MCF 10A (cell line): ENCODE measurements around the gene CDH26. TPM values are rescaled to one million over a fixed set of nuclear protein-coding genes. Genes with fewer than 3 reads are reported as not detected.

Experiments
- BruUV-seq: library from RNA; stranded (reverse); fragments of 400-500 nt; replicated peaks from 2 replicates; lab custom pipeline; 2021; lab: Mats Ljungman, UMichigan
- CTCF ChIA-PET: fragments of 300-600 bp; sonication (Branson Sonifier 250); formaldehyde crosslinking; extraction: SDS; loops from one replicate; lab custom pipeline; 2021; ENCODE audit warnings: antibody characterized with exemption, inconsistent platforms; lab: Yijun Ruan, JAX
- POLR2A ChIA-PET: fragments of 300-600, 350-650 bp; sonication (Branson Sonifier 250); formaldehyde crosslinking; extraction: SDS; loops from one replicate; lab custom pipeline; 2020; ENCODE audit warnings: antibody characterized with exemption, inconsistent platforms; lab: Yijun Ruan, JAX
- DNase-seq: peaks from one replicate; pipeline ENCODE4 v3.0.0-alpha.2; 2018; ENCODE audit not compliant: unreplicated experiment
- H3K27ac Mint-ChIP-seq: one replicate; pipeline ENCODE4 v1.8.0; 2022; ENCODE audit warnings: mild to moderate bottlenecking, low read depth, mixed read lengths; ENCODE audit not compliant: unreplicated experiment
- H3K27me3 Mint-ChIP-seq: one replicate; pipeline ENCODE4 v1.8.0; 2022; ENCODE audit warnings: mixed read lengths; ENCODE audit not compliant: insufficient read depth, unreplicated experiment
- H3K36me3 Mint-ChIP-seq: one replicate; pipeline ENCODE4 v1.8.0; 2022; ENCODE audit warnings: mild to moderate bottlenecking, moderate library complexity, mixed read lengths; ENCODE audit not compliant: insufficient read depth, unreplicated experiment
- H3K4me1 Mint-ChIP-seq: one replicate; pipeline ENCODE4 v1.8.0; 2022; ENCODE audit warnings: mixed read lengths; ENCODE audit not compliant: insufficient read depth, unreplicated experiment
- H3K4me3 Mint-ChIP-seq: one replicate; pipeline ENCODE4 v1.8.0; 2022; ENCODE audit warnings: mild to moderate bottlenecking, moderate library complexity, mixed read lengths; ENCODE audit not compliant: unreplicated experiment
- H3K9me3 Mint-ChIP-seq: one replicate; pipeline ENCODE4 v1.8.0; 2022; ENCODE audit warnings: mixed read lengths; ENCODE audit not compliant: unreplicated experiment
- intact Hi-C: fragments of 100-400 bp; cut with micrococcal nuclease; formaldehyde crosslinking; loops from 2 replicates; pipeline ENCODE4 v1.14.1; 2022
- total RNA-seq: library from RNA; stranded (reverse); gene quantifications from 2 replicates; pipeline ENCODE4 v1.2.3, GENCODE V29; 2022
- TF ChIP-seq, protein P1 (sequence below): fragments of 200-600 bp; IDR thresholded peaks from one replicate; pipeline ENCODE4 v1.8.0; 2022; ENCODE audit warnings: antibody characterized with exemption, mild to moderate bottlenecking; ENCODE audit not compliant: unreplicated experiment

CDH26 gene
- total RNA-seq, 1 experiment from 2014 or later = 0.12 TPM

DNA sequence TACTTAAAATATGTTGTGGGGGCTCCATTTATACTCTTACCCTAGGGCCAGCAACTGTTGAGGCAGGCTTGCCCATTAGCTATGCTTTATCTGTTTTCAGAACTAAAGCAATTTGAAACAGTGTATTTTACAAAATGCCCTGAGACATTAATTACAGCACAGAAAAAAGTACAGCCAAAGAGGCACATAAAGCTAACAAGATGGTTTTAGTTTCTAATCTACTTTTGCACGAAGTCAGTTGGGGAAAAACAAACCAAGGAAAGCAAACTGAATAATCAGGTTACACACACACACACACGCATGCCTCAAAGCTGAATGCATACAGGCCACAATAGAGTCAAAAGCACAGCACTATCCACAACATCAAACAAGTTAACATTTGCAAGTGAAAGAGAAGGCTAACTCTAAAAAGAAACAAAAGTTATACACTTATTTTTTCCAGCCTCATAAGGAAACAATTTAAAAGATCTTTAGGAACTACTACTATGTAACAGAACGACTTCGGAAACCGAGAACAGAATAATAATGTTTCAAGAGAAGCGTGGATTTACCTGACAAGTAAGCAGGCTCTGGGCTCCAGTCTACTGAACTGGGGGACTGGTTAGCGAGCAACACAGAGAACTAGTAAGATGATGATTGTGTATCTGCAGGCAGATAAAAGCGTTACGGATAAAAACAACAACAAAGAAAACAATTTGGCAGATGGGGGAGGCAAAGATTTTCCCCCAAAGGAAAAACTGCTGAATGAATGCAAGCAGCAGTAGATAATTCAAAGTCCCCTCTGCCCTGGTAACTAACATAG lies 26.5 kb upstream of the CDH26 start:
- Mint-ChIP-seq H3K4me1 (no peaks in the 10 kb centered on the region), H3K27me3 (peaks cover 12% of the 10 kb centered on the region), H3K4me3 (peak overlapping the region; percentile 14), H3K27ac (no peak overlapping the region), H3K9me3 (no peaks in the 10 kb centered on the region), H3K36me3 (no peaks in the 10 kb centered on the region)
- DNase-seq = no peak
- TF ChIP-seq, protein P1, sequence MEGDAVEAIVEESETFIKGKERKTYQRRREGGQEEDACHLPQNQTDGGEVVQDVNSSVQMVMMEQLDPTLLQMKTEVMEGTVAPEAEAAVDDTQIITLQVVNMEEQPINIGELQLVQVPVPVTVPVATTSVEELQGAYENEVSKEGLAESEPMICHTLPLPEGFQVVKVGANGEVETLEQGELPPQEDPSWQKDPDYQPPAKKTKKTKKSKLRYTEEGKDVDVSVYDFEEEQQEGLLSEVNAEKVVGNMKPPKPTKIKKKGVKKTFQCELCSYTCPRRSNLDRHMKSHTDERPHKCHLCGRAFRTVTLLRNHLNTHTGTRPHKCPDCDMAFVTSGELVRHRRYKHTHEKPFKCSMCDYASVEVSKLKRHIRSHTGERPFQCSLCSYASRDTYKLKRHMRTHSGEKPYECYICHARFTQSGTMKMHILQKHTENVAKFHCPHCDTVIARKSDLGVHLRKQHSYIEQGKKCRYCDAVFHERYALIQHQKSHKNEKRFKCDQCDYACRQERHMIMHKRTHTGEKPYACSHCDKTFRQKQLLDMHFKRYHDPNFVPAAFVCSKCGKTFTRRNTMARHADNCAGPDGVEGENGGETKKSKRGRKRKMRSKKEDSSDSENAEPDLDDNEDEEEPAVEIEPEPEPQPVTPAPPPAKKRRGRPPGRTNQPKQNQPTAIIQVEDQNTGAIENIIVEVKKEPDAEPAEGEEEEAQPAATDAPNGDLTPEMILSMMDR = no peak
- no TSS peak for BruUV-seq
- ChIA-PET CTCF (interaction anchor here (0.5 to 1.1 kb wide), 2 partner anchors 8 to 92 kb away, joined by 3 to 4 read pairs; partner anchors contain the start of genes FAM217B and PPP1R3D), POLR2A (interaction anchor here (1.5 kb wide), 1 partner anchor 9 kb away, joined by 13 read pairs; the partner anchor contains the start of genes FAM217B and PPP1R3D)
- intact Hi-C loops = no loop called here

DNA sequence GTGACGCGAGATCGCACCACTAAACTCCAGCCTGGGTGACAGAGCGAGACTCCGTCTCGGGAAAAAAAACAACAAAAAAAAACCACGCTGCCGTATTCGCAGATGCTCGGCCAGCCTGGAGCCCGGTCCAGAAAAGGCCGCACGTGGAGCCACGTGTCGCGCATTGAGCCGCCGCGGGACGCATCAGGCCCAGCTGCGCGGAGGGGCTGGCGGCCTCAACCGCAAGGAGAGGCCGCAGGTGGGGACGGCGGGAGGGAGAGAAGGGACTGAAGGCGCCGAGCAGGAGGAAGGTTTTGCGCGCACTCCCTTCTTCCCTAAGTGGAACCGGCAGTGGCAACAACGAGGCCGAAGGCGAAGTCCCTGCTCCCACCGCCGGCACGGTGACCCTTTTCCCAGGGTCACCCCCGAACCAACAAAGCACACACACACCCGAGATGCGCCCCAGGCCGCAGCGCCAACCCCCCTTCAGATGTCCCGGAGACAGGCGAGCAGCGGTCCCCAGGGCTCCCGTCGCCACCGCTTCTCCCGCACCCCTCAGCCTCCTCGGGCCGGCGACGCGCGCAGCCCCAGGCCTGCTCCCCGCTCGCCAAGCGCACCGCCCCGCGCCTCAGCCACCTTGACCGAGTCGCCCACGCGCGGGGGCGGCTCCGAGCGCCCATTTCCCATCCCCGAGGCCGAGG lies 25.5 kb upstream of the CDH26 start:
- ChIA-PET POLR2A (no interaction called here), CTCF (interaction anchor here (0.5 to 2.2 kb wide), 2 partner anchors 39 to 91 kb away, joined by 3 to 14 read pairs; no protein-coding TSS in a partner anchor)
- no peak overlapping the region for H3K27ac Mint-ChIP-seq
- intact Hi-C loops = no loop called here
- H3K36me3 Mint-ChIP-seq = no peaks in the 10 kb centered on the region
- DNase-seq = no peak
- no peaks in the 10 kb centered on the region for H3K9me3 Mint-ChIP-seq
- TF ChIP-seq, protein P1 = no peak
- peaks cover 5% of the 10 kb centered on the region for H3K4me1 Mint-ChIP-seq
- BruUV-seq = no TSS peak
- peaks cover 12% of the 10 kb centered on the region for H3K27me3 Mint-ChIP-seq
- H3K4me3 Mint-ChIP-seq = peak overlapping the region; percentile 14

DNA sequence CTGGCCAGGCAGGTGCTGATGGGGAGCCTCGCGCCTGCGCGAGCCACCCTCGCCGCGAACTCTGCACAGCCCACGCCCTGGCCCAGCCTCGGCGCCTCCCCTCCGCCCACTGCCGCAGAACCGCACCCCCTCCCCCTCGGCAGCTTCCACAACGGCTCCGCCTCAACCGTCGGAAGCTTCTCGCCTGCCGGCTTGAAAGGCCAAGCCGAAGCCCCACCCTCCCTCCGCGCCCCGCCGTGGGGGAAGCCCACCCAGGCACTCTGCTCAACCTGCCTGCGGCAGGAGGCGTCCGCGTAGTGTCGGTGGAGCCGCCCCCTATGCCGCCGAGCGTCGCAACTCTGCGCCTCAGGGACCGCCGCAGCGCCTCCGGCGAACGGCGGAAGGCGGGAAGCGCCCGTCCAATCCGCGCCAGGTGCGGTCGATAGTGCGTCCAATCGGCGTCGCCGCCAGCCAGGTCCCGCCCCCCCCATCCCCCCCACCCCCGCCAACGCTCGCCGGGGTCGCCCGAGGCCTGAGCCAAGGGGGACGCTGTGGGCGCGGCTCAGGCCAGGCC lies 24.9 kb upstream of the CDH26 start, which contains the start of gene SYCP2:
Gene SYCP2 (minus strand): TSS at position 342 of the 553 bp plus-strand sequence. CDS start 11,224 bp downstream, outside the sequence.
- ChIA-PET POLR2A (no interaction called here), CTCF (interaction anchor here (0.5 to 4.1 kb wide), 18 partner anchors 11 to 547 kb away, joined by 3 to 27 read pairs (median 6); no protein-coding TSS in a partner anchor)
- no peaks in the 10 kb centered on the region for H3K9me3 Mint-ChIP-seq
- peaks cover 10% of the 10 kb centered on the region for H3K4me1 Mint-ChIP-seq
- no peaks in the 10 kb centered on the region for H3K36me3 Mint-ChIP-seq
- no peak within 1 kb of the TSS for H3K27ac Mint-ChIP-seq
- no TSS peak for BruUV-seq
- peaks cover 11% of the 10 kb centered on the region for H3K27me3 Mint-ChIP-seq
- no peak for DNase-seq
- TF ChIP-seq, protein P1 = no peak
- intact Hi-C loops = no loop called here
- peak within 1 kb of the TSS; percentile 70 for H3K4me3 Mint-ChIP-seq
